SK-N-DZ (cell line): Measurements from ENCODE around the gene SPG11. TPM values are rescaled to one million over a fixed set of nuclear protein-coding genes. Genes with fewer than 3 reads are reported as not detected.
"Not testable (repeated sequence)": the region's sequence is repeated elsewhere in the genome, so short reads cannot be mapped to it uniquely, and the experiment has no call there.

Experiments used
- DNase-seq: peaks from one replicate; pipeline ENCODE4 v3.0.0-alpha.2; 2015; ENCODE audit warnings: low spot score
- polyA plus RNA-seq, 2 experiments: library from polyadenylated mRNA; depleted of rRNA; stranded (reverse); fragments of >200 nt; gene quantifications; 2 replicates each; pipeline ENCODE4 v1.2.3, GENCODE V29; 2014

Gene SPG11, protein sequence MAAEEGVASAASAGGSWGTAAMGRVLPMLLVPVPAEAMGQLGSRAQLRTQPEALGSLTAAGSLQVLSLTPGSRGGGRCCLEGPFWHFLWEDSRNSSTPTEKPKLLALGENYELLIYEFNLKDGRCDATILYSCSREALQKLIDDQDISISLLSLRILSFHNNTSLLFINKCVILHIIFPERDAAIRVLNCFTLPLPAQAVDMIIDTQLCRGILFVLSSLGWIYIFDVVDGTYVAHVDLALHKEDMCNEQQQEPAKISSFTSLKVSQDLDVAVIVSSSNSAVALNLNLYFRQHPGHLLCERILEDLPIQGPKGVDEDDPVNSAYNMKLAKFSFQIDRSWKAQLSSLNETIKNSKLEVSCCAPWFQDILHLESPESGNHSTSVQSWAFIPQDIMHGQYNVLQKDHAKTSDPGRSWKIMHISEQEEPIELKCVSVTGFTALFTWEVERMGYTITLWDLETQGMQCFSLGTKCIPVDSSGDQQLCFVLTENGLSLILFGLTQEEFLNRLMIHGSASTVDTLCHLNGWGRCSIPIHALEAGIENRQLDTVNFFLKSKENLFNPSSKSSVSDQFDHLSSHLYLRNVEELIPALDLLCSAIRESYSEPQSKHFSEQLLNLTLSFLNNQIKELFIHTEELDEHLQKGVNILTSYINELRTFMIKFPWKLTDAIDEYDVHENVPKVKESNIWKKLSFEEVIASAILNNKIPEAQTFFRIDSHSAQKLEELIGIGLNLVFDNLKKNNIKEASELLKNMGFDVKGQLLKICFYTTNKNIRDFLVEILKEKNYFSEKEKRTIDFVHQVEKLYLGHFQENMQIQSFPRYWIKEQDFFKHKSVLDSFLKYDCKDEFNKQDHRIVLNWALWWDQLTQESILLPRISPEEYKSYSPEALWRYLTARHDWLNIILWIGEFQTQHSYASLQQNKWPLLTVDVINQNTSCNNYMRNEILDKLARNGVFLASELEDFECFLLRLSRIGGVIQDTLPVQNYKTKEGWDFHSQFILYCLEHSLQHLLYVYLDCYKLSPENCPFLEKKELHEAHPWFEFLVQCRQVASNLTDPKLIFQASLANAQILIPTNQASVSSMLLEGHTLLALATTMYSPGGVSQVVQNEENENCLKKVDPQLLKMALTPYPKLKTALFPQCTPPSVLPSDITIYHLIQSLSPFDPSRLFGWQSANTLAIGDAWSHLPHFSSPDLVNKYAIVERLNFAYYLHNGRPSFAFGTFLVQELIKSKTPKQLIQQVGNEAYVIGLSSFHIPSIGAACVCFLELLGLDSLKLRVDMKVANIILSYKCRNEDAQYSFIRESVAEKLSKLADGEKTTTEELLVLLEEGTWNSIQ (N-terminal part only)
- 32.6 and 33.8 TPM in 2 replicates for polyA plus RNA-seq (2014; cell fraction: cytosol; rRNA removed)
- polyA plus RNA-seq (2014; cell fraction: nucleus; rRNA removed) = 39.2 and 46.0 TPM in 2 replicates

GRCh38 chr15:44663410-44664308, at the start of gene SPG11:
TSS of gene SPG11 (minus strand) at chr15:44663662. CDS start at chr15:44663647, 15 bp downstream.
- peak; percentile 98 for DNase-seq

- DNase-seq = no peak
These were observed 49.0 kb upstream of the SPG11 start for GRCh38 chr15:44712346-44713005.

GRCh38 chr15:44711743-44712345, 48.4 kb upstream of the SPG11 start:
- DNase-seq = peak; percentile 43

GRCh38 chr15:44711096-44711742, 47.8 kb upstream of the SPG11 start, which contains the start of the genes B2M and PATL2:
TSS of gene B2M (plus strand) at chr15:44711517. CDS start at chr15:44711547, 30 bp downstream.
TSS of gene PATL2 (minus strand) at chr15:44711323. CDS start at chr15:44676490, 34,833 bp downstream.
- peak; percentile 96 for DNase-seq

GRCh38 chr15:44710236-44711095, 47.0 kb upstream of the SPG11 start:
- no peak for DNase-seq

GRCh38 chr15:44706946-44707636, 43.6 kb upstream of the SPG11 start:
- no peak for DNase-seq

DNA sequence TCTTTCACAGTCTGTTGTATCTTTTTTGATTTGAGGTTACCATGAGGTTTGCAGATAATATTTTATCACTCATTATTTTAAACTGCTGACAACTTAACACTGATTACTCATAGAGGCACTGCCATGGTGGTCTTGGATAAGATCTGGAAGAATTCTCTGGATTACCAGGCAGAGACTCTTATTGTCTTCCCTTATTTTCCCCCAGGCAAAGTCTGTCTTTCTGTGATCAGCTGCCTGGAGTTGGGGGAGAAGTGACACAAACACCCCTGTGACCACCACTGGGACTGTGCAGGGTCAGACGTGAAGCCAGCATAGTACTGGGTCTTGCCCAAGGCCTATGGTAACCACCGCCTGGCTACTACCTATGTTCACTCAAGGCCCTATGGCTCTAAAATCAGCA, 42.9 kb upstream of the SPG11 start:
- DNase-seq = no peak

DNA sequence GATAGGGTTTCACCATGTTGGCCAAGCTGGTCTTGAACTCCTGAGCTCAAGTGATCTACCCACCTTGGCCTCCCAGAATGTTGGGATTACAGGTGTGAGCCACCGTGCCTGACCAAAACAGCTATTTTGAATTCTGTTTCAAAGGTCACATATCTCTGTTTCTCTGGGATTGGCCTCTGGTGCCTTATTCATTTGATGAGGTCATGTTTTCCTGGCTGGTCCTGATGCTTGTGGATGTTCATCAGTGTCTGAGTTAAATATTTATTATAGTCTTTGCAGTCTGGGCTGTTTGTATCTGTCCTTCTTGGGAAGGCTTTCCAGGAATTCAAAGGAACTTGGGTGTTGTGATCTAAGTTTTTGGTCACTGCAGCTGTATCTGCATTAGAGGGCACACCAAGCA, 42.5 kb upstream of the SPG11 start:
- DNase-seq = no peak

DNA sequence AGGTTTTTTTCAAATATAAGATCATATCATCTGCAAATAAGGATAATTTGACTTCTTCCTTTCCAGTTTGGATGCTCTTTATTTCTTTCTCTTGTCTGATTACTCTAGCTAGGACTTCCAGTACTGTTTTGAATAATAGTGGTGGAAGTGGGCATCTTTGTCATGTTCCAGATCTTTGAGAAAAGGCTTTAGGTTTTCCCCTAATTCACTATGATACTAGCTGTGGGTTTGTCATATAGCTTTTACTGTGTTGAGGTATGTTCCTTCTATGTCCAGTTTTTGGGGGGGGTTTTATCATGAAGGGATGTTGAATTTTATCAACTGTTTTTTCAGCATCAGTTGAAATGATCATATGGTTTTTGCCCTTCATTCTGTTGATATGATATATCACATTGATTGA, 37.2 kb upstream of the SPG11 start:
- DNase-seq = not testable (repeated sequence)

DNA sequence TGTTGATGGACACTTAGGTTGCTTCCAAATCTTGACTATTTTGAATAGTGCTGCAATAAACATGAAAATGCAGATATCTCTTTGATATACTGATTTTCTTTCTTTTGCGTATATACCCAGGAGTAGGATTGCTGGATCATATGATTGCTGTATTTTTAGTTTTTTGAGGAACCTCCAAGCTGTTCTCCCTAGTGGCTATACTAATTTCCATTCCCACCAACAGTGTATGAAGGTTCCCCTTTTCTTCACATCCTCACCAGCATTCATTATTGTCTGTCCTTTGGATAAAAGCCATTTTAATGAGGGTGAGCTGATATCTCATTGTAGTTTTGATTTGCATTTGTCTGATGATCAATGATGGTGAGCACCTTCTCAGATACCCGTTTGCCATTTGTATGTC, 35.2 kb upstream of the SPG11 start:
- no peak for DNase-seq

DNA sequence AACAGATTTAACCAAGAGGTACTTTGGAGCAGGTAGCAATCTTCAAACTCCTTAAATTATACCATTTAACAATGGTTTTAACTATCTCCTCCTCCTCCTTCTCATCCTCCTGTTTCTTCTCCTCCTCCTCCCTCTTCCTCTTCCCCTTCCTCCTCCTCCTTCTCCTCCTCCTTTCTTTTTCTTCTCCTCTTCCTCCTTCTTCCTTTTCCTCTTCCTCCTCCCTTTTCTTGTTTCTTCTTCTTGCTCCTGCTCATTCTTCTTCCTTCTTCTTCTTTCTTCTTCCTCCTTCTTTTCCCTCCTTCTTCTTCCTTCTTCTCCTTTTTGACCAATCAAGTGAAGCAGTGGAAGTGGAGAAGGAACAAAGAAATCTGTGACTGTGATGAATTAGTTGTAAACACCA, 33.6 kb upstream of the SPG11 start:
- no peak for DNase-seq

DNA sequence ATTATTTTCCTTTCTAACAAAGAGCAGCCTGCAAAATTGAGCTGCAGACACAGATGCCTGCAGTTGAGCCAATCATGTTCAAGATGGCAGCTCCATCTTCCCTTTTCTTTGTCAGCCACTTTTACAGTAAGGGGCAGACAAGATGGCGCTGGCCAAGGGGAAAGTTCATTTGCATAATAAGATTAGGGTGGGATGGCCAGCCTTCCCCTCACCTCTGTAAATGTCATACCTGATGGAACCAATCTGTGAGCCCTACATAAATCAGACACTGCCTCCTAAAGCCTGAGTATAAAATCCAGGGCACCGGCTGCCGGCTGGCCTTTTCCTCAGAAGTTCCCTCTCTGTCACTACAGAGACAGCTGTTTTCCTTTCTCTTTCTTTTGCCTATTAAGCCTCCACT, 31.8 kb upstream of the SPG11 start:
- peak; percentile 80 for DNase-seq

- no peak for DNase-seq
These were observed 31.0 kb upstream of the SPG11 start for GRCh38 chr15:44694416-44694815.

DNA sequence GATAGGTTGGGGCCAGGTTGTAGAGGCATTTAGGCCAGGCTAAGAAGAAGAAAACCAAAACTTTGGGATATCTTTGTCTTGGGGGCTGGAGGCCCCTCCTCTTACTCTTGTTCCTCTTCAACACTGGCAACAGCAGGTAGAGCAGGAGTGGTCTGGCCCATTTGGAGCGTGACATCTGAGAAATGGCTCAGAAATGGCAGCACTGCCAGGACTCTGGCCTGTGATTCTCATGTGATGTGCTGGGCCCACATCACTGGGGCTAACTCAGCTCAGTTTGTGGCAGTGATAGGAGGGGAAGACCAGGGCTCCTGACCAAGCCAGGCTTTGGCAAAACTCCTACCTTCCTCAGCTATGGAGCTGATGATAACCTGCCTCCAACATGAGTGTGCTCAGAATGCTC, 29.2 kb upstream of the SPG11 start:
- no peak for DNase-seq

DNA sequence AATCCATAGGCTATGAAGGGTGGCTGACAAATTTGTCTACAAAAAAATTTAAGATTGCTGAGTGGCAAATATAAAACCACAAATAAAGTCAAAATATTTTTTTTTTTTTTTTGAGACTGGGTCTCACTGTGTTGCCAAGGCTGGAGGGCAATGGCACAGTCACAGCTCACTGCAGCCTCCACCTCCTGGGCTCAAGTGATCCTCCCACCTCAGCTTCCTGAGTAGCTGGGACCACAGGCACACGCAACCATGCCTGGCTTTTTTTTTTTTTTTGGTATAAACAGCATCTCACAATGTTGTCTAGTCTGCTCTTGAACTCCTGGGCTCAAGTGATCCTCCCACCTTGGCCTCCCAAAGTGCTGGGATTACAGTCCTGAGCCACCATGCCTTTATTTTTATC, 26.8 kb upstream of the SPG11 start:
- DNase-seq = not testable (repeated sequence)

- DNase-seq = not testable (repeated sequence)
These were observed 25.9 kb upstream of the SPG11 start for GRCh38 chr15:44689318-44689717.
